SK-N-SH (cell line): Measurements from ENCODE around the gene BUB1. TPM values are rescaled to one million over a fixed set of nuclear protein-coding genes. Genes with fewer than 3 reads are reported as not detected.

Source experiments
- CTCF ChIA-PET: fragments of 300-600, 350-600 bp; formaldehyde crosslinking; extraction: SDS; loops from one replicate; lab custom pipeline; 2021; lab: Yijun Ruan, JAX
- POLR2A ChIA-PET: fragments of 350-600 bp; sonication (Branson Sonifier 250); formaldehyde crosslinking; extraction: SDS; loops from one replicate; lab custom pipeline; 2020; ENCODE audit warnings: antibody characterized with exemption, inconsistent platforms; lab: Yijun Ruan, JAX
- DNase-seq: peaks from one replicate; pipeline ENCODE4 v3.0.0; 2012
- H2AFZ ChIP-seq: fragments of 200-600 bp; sonication (generic); 2 replicates; pipeline ENCODE4 v1.8.1; 2016; ENCODE audit warnings: antibody characterized with exemption, mild to moderate bottlenecking, low read depth
- H3F3A ChIP-seq: fragments of 200-600 bp; sonication (generic); replicated peaks from 2 replicates; pipeline ENCODE3; 2016; ENCODE audit warnings: antibody characterized with exemption, mild to moderate bottlenecking; ENCODE audit not compliant: insufficient read depth
- H3K27ac ChIP-seq, 2 experiments: fragments of 200-500 bp in 1 of 2; fragments of 200-600 bp in 1 of 2; sonication (Bioruptor generic) in 1 of 2; sonication (generic), shearing (Covaris generic) in 1 of 2; 2 replicates each; pipeline versions ENCODE4 v1.5.1 to v1.6.1; 2014 to 2016; ENCODE audit warnings: low read depth in 2 of 2, inconsistent platforms in 1 of 2, low read length in 1 of 2, mild to moderate bottlenecking in 1 of 2, mixed read lengths in 1 of 2
- H3K27me3 ChIP-seq: fragments of 200-600 bp; sonication (generic), shearing (Covaris generic); 2 replicates; pipeline ENCODE4 v1.6.1; 2016; ENCODE audit warnings: mixed run types; ENCODE audit not compliant: insufficient read depth
- H3K36me3 ChIP-seq, 2 experiments: fragments of 200-500 bp in 1 of 2; fragments of 200-600 bp in 1 of 2; sonication (Bioruptor generic) in 1 of 2; sonication (generic) in 1 of 2; replicated peaks in 1 of 2; 2 replicates each; pipeline versions ENCODE3 to v1.5.1; 2014 to 2016; ENCODE audit warnings: low read length in 1 of 2, mild to moderate bottlenecking in 1 of 2; ENCODE audit not compliant: insufficient read depth in 2 of 2, control insufficient read depth in 1 of 2
- H3K4me1 ChIP-seq, 2 experiments: fragments of 200-500 bp in 1 of 2; fragments of 200-600 bp in 1 of 2; sonication (Bioruptor generic) in 1 of 2; sonication (generic), shearing (Covaris generic) in 1 of 2; 2 replicates each; pipeline versions ENCODE4 v1.5.1 to v1.6.1; 2014 to 2016; ENCODE audit warnings: low read depth in 1 of 2, low read length in 1 of 2, mixed run types in 1 of 2; ENCODE audit not compliant: insufficient read depth in 2 of 2, control insufficient read depth in 1 of 2
- H3K4me2 ChIP-seq: fragments of 200-600 bp; sonication (generic), shearing (Covaris generic); 2 replicates; pipeline ENCODE4 v1.6.1; 2017; ENCODE audit warnings: mixed run types
- H3K4me3 ChIP-seq, 2 experiments: fragments of 200-500 bp in 1 of 2; fragments of 200-600 bp in 1 of 2; sonication (Bioruptor generic) in 1 of 2; sonication (generic), shearing (Covaris generic) in 1 of 2; 2 replicates each; pipeline versions ENCODE4 v1.5.1 to v1.8.1; 2014 to 2016; ENCODE audit warnings: low read depth in 2 of 2, inconsistent platforms in 1 of 2, low read length in 1 of 2, mild to moderate bottlenecking in 1 of 2, mixed read lengths in 1 of 2, moderate library complexity in 1 of 2
- H3K79me2 ChIP-seq: fragments of 200-600 bp; sonication (generic); 2 replicates; pipeline ENCODE4 v1.8.1; 2017; ENCODE audit warnings: mild to moderate bottlenecking; ENCODE audit not compliant: insufficient read depth
- H3K9ac ChIP-seq: fragments of 200-600 bp; sonication (generic); 2 replicates; pipeline ENCODE4 v1.6.1; 2017; ENCODE audit warnings: mixed run types
- H3K9me2 ChIP-seq: fragments of 200-600 bp; sonication (generic); 2 replicates; pipeline ENCODE4 v1.6.1; 2017; ENCODE audit warnings: mixed run types
- H3K9me3 ChIP-seq: fragments of 200-600 bp; sonication (generic); 2 replicates; pipeline ENCODE4 v1.6.1; 2017; ENCODE audit warnings: mixed run types, mild to moderate bottlenecking, moderate library complexity
- H4K20me1 ChIP-seq: fragments of 200-600 bp; sonication (generic); 2 replicates; pipeline ENCODE4 v1.6.1; 2017; ENCODE audit warnings: mild to moderate bottlenecking, mixed run types; ENCODE audit not compliant: insufficient read depth
- FOSL2 ChIP-seq: IDR thresholded peaks from 2 replicates; pipeline ENCODE4 v1.4.0; 2012; ENCODE audit warnings: low read depth, mild to moderate bottlenecking, moderate library complexity, borderline replicate concordance
- FOXM1 ChIP-seq: IDR thresholded peaks from 2 replicates; pipeline ENCODE4 v1.4.0; 2012; ENCODE audit warnings: low read depth, mild to moderate bottlenecking
- GABPA ChIP-seq: IDR thresholded peaks from 2 replicates; pipeline ENCODE4 v1.4.0; 2012; ENCODE audit warnings: low read depth, mild to moderate bottlenecking
- JUND ChIP-seq: IDR thresholded peaks from 2 replicates; pipeline ENCODE4 v1.4.0; 2012
- MAX ChIP-seq: IDR thresholded peaks from 2 replicates; pipeline ENCODE4 v1.4.0; 2012; ENCODE audit warnings: low read depth
- MEF2A ChIP-seq: IDR thresholded peaks from 2 replicates; pipeline ENCODE4 v1.4.0; 2012; ENCODE audit warnings: low read depth, borderline replicate concordance
- MXI1 ChIP-seq: IDR thresholded peaks from 2 replicates; pipeline ENCODE4 v1.6.1; 2012; ENCODE audit warnings: mild to moderate bottlenecking, low read depth, low read length, improper control_type of control experiment
- NRF1 ChIP-seq: IDR thresholded peaks from 2 replicates; pipeline ENCODE4 v1.6.1; 2012; ENCODE audit warnings: low read depth, mild to moderate bottlenecking, low read length
- POLR2AphosphoS5 ChIP-seq: IDR thresholded peaks from 2 replicates; pipeline ENCODE4 v1.6.1; 2012; ENCODE audit warnings: low read depth, low read length
- RCOR1 ChIP-seq: fragments of 150-350 bp; IDR thresholded peaks from 2 replicates; pipeline ENCODE4 v1.6.1; 2017; ENCODE audit warnings: antibody characterized with exemption, low read length
- RXRA ChIP-seq: IDR thresholded peaks from 2 replicates; pipeline ENCODE4 v1.4.0; 2012; ENCODE audit warnings: low read depth, mild to moderate bottlenecking, borderline replicate concordance
- SIN3A ChIP-seq: IDR thresholded peaks from 2 replicates; pipeline ENCODE4 v1.6.1; 2012; ENCODE audit warnings: low read depth, mild to moderate bottlenecking, low read length, moderate library complexity, borderline replicate concordance
- TAF1 ChIP-seq: IDR thresholded peaks from 2 replicates; pipeline ENCODE4 v1.6.1; 2012; ENCODE audit warnings: low read depth, mild to moderate bottlenecking, low read length, moderate library complexity, borderline replicate concordance
- TCF12 ChIP-seq: IDR thresholded peaks from 2 replicates; pipeline ENCODE4 v1.4.0; 2012
- WGBS: methylation state at CpG from one replicate; pipeline ENCODE4 v1.1.6; 2017; ENCODE audit warnings: low lambda C conversion rate; 5-methylcytosine and 5-hydroxymethylcytosine counted together
- polyA plus RNA-seq, 3 experiments: library from polyadenylated mRNA; depleted of rRNA; stranded (reverse); fragments of >200 nt; gene quantifications; 2 replicates each; pipeline ENCODE4 v1.2.3, GENCODE V29; 2012
- TF ChIP-seq, protein P1 (sequence below): fragments of 200-600 bp; sonication (generic); IDR thresholded peaks from 2 replicates; pipeline ENCODE4 v1.6.1; 2017; ENCODE audit warnings: antibody characterized with exemption, mild to moderate bottlenecking, moderate library complexity
- TF ChIP-seq, protein P2 (sequence below): IDR thresholded peaks from 2 replicates; pipeline ENCODE4 v1.4.0; 2012; ENCODE audit warnings: low read depth, borderline replicate concordance
- TF ChIP-seq, protein P3 (sequence below): IDR thresholded peaks from 2 replicates; pipeline ENCODE4 v1.6.1; 2012; ENCODE audit warnings: mild to moderate bottlenecking, low read depth, low read length, moderate library complexity

Gene BUB1
- polyA plus RNA-seq, 1 of the 3 experiments (the other 2 are of a cell fraction), result 9.0 TPM

- Histone ChIP-seq H3K36me3 (no peaks in the 10 kb centered on the region), H3F3A (no peaks in the 10 kb centered on the region), H3K79me2 (no peaks in the 10 kb centered on the region), H4K20me1 (no peaks in the 10 kb centered on the region), H3K9ac (no peak overlapping the region), H3K9me2 (no peaks in the 10 kb centered on the region), H3K4me1 (no peaks in the 10 kb centered on the region), H3K4me3 (no peak overlapping the region), H2AFZ (no peak overlapping the region), H3K9me3 (no peaks in the 10 kb centered on the region), H3K27ac (no peak overlapping the region), H3K4me2 (no peak overlapping the region), H3K27me3 (peaks cover 15% of the 10 kb centered on the region)
- WGBS, result 31% methylated on average over 4 of the region's 4 CpGs
- TF ChIP-seq MEF2A (no peak), RXRA (no peak), FOXM1 (no peak), TAF1 (no peak), GABPA (no peak), NRF1 (no peak), MAX (no peak), RCOR1 (no peak), TCF12 (no peak), POLR2AphosphoS5 (no peak), JUND (no peak), SIN3A (no peak), MXI1 (no peak), FOSL2 (no peak)
- TF ChIP-seq, protein P1, sequence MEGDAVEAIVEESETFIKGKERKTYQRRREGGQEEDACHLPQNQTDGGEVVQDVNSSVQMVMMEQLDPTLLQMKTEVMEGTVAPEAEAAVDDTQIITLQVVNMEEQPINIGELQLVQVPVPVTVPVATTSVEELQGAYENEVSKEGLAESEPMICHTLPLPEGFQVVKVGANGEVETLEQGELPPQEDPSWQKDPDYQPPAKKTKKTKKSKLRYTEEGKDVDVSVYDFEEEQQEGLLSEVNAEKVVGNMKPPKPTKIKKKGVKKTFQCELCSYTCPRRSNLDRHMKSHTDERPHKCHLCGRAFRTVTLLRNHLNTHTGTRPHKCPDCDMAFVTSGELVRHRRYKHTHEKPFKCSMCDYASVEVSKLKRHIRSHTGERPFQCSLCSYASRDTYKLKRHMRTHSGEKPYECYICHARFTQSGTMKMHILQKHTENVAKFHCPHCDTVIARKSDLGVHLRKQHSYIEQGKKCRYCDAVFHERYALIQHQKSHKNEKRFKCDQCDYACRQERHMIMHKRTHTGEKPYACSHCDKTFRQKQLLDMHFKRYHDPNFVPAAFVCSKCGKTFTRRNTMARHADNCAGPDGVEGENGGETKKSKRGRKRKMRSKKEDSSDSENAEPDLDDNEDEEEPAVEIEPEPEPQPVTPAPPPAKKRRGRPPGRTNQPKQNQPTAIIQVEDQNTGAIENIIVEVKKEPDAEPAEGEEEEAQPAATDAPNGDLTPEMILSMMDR, result no peak
- TF ChIP-seq, protein P2, sequence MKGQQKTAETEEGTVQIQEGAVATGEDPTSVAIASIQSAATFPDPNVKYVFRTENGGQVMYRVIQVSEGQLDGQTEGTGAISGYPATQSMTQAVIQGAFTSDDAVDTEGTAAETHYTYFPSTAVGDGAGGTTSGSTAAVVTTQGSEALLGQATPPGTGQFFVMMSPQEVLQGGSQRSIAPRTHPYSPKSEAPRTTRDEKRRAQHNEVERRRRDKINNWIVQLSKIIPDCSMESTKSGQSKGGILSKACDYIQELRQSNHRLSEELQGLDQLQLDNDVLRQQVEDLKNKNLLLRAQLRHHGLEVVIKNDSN, result no peak
- TF ChIP-seq, protein P3, sequence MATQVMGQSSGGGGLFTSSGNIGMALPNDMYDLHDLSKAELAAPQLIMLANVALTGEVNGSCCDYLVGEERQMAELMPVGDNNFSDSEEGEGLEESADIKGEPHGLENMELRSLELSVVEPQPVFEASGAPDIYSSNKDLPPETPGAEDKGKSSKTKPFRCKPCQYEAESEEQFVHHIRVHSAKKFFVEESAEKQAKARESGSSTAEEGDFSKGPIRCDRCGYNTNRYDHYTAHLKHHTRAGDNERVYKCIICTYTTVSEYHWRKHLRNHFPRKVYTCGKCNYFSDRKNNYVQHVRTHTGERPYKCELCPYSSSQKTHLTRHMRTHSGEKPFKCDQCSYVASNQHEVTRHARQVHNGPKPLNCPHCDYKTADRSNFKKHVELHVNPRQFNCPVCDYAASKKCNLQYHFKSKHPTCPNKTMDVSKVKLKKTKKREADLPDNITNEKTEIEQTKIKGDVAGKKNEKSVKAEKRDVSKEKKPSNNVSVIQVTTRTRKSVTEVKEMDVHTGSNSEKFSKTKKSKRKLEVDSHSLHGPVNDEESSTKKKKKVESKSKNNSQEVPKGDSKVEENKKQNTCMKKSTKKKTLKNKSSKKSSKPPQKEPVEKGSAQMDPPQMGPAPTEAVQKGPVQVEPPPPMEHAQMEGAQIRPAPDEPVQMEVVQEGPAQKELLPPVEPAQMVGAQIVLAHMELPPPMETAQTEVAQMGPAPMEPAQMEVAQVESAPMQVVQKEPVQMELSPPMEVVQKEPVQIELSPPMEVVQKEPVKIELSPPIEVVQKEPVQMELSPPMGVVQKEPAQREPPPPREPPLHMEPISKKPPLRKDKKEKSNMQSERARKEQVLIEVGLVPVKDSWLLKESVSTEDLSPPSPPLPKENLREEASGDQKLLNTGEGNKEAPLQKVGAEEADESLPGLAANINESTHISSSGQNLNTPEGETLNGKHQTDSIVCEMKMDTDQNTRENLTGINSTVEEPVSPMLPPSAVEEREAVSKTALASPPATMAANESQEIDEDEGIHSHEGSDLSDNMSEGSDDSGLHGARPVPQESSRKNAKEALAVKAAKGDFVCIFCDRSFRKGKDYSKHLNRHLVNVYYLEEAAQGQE, result no peak
- DNase-seq, result no peak
- ChIA-PET POLR2A (no interaction called here), CTCF (interaction anchor here (1.2 kb wide), 1 partner anchor 9 kb away, joined by 3 read pairs; no protein-coding TSS in a partner anchor)
These were observed 39.9 kb upstream of the BUB1 start for GRCh38 chr2:110717734-110718133.
